Stimulated activated CD8-positive, alpha-beta memory T cell treated with anti-CD3 and anti-CD28 coated beads, Interleukin-7, amount 100 ng/mL, for 24 hours (primary cell): ENCODE measurements around the gene ITGAX.
A peak's percentile ranks its signal among the peaks of the same experiment; 100 is the strongest.
"Not testable (repeated sequence)": the region's sequence is repeated elsewhere in the genome, so short reads cannot be mapped to it uniquely, and the experiment has no call there.

ENCODE experiments used
- DNase-seq: peaks from one replicate; pipeline ENCODE4 v3.0.0-alpha.2; 2020; ENCODE audit warnings: low read depth

ITGAX gene

DNA sequence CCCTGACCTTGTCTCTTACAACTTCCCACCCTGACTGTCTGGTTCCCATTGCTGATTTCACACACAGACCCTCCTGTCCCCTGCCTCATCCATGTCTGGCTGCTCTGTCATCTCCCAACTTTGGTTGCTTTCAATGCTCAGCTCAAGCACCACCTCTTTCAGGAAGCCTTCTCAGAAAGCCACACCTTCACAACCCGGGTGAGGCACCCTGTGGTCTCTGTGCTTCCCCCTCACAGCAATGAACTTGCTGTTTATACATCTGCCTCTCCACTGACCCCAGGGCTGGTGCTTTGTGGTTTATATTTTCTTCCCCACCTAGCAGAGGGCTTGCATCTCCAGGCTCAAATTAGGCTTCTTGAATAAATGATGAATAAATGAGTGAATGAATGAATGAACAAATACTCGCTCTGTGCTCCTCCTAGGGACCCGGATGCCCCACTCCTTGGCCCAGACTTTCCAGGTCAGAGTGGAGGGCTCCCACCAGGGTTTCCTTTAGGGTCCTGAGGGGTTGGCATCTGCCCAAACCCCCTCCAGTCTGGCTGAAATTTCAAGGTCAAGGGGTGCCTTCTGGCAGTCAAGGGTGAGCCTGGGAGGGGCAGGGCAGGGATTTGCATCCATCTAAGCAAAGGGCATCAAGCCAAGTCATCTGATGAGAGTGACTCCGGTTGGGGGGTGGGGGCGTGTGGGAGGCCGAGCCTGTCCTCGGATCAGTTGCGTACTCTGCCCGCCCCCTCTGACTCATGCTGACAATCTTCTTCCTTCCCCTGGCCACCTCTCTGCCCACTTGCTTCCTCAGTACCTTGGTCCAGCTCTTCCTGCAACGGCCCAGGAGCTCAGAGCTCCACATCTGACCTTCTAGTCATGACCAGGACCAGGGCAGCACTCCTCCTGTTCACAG, at the start of gene ITGAX:
TSS of gene ITGAX (plus strand) at position 783 of the 898 bp plus-strand sequence. CDS start at position 862, 79 bp downstream.
- peak; percentile 43 for DNase-seq

DNA sequence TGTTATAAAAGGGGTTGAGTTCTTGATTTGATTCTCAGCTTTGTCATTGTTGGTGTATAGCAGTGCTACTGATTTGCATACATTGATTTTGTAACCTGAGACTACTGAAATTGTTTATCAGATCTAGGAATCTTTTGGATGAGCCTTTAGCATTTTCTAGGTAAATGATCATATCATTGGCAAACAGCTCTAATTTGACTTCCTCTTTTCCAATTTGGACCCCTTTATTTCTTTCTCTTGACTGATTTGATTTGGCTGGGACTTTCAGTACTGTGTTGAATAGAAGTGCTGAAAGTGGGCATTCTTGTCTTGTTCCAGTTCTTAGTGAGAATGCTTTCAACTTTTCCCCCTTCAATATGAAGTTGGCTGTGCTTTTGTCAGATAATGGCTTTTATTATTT, 49.8 kb upstream of the ITGAX start:
- DNase-seq, result no peak

DNA sequence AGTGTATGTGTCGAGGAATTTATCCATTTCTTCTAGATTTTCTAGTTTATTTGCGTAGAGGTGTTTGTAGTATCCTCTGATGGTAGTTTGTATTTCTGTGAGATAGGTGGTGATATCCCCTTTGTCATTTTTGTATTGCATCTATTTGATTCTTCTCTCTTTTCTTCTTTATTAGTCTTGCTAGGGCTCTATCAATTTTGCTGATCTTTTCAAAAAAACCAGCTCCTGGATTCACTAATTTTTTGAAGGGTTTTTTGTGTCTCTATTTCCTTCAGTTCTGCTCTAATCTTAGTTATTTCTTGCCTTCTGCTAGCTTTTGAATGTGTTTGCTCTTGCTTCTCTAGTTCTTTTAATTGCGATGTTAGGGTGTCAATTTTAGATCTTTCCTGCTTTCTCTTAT, 46.6 kb upstream of the ITGAX start:
- DNase-seq, result not testable (repeated sequence)

DNA sequence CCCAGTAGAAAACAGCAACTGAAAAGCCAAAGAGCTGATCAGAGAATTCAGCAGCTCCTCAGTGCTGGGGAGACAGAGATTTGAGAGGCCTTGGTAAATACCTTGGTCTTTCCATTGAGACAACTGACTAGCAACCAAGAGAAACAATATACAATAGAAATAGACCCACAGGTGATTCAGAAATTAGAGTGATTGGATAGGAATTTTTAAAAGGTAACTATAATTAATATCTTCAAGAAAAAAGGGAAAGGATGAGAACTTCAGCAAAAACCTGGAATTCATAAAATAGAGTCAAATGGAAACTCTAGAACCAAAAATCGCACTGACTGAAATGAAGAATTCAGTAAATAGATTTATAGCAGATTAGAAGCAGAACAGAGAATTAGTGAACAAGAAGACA, 32.5 kb upstream of the ITGAX start:
- no peak for DNase-seq

DNA sequence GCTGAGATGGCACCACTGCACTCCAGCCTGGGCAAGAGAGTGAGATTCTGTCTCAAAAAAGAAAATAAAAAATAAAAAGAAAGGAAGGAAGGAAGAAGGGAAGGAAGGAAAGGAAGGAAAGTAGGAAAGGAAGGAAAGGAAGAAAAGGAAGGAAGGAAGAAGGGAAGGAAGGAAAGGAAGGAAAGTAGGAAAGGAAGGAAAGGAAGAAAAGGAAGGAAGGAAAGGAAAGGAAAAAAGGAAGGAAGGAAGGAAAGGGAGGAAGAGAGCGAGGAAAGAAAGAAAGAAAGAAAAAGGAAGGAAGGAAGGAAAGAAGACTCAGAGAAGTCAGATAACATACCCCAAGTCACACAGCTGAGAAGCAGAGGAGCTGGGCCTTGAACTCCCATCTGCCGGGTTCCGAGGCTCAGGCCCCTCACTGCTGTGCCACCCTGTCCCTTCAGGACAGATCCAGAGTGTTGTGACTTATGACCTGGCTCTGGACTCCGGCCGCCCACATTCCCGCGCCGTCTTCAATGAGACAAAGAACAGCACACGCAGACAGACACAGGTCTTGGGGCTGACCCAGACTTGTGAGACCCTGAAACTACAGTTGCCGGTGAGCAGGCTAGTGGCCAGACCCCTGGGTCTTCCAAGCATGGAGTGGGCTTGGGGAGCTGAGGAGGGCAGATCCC, 30.9 kb upstream of the ITGAX start:
- no peak for DNase-seq

DNA sequence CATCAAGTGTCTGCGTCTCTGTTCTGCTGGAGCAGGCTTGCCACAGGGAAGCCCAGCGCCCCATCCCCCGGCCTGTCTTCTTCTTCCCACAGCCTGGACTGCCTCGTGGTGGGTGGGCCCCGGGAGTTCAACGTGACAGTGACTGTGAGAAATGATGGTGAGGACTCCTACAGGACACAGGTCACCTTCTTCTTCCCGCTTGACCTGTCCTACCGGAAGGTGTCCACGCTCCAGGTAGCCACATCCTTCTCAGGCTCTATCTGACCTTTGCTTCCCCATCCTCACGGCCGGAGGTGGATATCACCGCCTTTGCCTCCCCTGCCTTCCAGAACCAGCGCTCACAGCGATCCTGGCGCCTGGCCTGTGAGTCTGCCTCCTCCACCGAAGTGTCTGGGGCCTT, 29.8 kb upstream of the ITGAX start:
- no peak for DNase-seq

DNA sequence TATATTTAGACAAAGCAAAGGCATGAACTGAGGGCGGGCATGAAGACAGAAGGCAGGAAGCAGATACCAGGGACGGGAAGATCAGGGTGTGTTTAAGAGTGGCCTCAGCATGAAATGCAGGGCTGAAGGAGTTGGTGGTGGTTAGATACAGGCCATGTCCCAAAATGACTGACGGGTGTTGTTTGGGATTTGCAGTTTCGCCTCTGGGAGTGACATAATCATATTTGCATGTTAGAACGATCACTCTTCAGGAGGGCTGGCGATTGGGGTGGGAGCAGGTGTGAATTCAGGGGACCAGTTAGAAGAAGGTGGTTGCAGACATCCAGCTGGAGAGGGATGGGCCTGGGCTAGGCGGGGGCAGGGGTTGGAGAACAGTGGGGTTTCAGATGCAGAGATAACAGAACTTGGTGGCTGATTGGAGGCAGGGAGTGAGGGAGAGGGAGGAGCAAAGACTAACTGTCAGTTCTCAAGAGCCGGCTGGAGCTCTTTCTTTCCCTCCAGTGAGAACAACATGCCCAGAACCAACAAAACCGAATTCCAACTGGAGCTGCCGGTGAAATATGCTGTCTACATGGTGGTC, 27.2 kb upstream of the ITGAX start:
- DNase-seq, result no peak

DNA sequence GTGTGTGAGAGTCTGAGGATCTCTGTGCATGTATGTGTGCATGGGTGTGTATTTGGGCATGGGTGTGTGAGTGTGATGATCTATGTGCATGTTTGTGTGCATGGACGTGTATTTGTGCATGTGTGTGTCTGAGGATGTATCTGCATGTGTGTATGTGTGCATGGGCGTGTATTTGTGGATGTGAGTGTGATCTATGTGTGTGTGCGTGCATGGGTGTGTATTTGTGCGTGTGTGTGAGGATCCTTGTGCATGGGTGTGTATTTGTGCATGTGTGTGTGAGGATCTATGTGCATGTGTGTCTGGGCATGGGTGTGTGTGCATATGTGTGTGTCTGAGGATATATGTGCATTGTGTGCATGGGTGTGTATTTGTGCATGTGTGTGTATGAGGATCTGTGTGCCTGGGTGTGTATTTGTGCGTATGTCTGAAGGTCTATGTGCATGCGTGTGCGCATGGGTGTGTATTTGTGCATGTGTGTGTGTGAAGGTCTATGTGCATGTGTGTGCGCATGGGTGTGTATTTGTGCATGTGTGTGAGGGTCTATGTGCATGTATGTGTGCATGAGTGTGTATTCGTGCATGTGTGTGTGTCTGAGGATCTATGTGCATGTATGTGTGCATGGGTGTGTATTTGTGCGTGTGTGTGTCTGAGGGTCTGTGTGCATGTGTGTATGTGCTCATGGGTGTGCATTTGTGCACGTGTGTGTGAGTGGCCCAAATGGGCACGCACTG, 26.5 kb upstream of the ITGAX start:
- DNase-seq, result no peak

DNA sequence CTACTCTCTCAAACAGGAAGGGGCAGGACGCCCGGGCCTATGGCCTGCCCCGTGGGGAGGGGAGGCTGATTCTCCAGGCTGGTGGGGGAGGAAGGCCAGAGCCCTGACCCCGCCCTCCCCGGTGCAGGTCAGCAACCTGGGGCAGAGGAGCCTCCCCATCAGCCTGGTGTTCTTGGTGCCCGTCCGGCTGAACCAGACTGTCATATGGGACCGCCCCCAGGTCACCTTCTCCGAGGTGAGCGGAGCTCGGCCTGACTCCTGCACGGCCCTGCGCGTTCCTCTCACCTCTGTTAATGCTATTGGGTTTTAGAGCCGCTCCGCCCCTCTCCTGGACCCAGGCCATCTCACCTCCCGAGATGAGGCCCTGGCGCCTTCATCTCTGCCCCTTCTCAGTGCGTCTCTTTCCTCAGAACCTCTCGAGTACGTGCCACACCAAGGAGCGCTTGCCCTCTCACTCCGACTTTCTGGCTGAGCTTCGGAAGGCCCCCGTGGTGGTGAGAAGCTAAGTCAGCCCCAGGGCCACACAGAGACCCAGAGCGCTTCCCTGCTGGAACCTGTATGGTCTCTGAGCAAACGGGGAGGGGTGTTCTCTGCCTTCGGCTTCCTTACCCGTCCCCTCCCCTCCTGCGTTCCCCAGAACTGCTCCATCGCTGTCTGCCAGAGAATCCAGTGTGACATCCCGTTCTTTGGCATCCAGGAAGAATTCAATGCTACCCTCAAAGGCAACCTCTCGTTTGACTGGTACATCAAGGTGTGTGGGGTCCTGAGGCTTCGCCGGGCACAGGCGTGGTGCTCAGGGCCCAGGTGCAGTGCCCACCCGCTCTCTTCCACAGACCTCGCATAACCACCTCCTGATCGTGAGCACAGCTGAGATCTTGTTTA, 25.1 kb upstream of the ITGAX start:
- no peak for DNase-seq

DNA sequence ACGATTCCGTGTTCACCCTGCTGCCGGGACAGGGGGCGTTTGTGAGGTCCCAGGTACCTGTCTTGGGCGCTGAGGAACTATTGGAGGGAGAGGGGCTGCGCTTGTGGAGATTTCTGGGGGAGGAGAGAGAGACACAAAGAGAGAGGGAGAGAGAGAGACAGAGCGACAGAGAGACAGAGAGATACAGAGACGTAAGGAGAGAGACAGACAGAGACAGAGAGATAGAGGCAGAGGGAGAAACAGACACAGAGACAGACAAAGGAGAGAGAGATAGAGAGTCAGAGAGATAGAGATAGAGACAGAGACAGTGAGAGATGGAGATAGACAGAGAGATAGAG, 24.5 kb upstream of the ITGAX start:
- DNase-seq, result no peak

DNA sequence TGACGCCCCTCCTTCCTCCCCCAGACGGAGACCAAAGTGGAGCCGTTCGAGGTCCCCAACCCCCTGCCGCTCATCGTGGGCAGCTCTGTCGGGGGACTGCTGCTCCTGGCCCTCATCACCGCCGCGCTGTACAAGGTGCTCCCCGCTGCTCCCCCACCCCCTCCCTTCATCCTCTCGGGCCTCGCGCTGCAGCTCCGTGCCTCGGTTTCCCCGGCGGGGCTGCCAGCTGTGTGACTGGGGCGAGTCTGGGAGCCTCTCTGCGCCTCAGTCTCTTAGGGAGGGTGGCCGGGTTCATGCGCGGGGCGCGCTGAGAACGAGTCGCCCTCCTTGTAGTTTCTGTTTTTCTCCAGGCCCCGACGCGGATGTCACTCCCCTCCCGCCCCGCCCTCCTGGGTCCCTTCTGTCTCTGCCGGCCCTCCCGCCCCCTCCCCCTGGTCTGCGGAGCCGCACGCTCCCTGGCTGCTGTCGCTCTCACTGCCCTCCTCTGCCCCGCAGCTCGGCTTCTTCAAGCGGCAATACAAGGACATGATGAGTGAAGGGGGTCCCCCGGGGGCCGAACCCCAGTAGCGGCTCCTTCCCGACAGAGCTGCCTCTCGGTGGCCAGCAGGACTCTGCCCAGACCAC, 23.7 kb upstream of the ITGAX start:
- DNase-seq, result no peak

DNA sequence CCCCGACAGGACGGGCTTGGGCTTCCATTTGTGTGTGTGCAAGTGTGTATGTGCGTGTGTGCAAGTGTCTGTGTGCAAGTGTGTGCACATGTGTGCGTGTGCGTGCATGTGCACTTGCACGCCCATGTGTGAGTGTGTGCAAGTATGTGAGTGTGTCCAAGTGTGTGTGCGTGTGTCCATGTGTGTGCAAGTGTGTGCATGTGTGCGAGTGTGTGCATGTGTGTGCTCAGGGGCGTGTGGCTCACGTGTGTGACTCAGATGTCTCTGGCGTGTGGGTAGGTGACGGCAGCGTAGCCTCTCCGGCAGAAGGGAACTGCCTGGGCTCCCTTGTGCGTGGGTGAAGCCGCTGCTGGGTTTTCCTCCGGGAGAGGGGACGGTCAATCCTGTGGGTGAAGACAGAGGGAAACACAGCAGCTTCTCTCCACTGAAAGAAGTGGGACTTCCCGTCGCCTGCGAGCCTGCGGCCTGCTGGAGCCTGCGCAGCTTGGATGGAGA, 23.1 kb upstream of the ITGAX start:
- DNase-seq, result no peak

DNA sequence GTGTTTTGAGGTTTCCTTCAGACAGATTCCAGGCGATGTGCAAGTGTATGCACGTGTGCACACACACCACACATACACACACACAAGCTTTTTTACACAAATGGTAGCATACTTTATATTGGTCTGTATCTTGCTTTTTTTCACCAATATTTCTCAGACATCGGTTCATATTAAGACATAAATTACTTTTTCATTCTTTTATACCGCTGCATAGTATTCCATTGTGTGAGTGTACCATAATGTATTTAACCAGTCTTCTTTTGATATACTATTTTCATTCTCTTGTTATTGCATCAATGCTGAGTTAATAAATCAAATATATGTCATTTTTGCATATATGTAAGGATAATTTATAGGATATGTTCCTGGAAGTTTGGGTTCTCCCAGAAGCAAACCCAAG, 22.4 kb upstream of the ITGAX start:
- DNase-seq, result no peak

DNA sequence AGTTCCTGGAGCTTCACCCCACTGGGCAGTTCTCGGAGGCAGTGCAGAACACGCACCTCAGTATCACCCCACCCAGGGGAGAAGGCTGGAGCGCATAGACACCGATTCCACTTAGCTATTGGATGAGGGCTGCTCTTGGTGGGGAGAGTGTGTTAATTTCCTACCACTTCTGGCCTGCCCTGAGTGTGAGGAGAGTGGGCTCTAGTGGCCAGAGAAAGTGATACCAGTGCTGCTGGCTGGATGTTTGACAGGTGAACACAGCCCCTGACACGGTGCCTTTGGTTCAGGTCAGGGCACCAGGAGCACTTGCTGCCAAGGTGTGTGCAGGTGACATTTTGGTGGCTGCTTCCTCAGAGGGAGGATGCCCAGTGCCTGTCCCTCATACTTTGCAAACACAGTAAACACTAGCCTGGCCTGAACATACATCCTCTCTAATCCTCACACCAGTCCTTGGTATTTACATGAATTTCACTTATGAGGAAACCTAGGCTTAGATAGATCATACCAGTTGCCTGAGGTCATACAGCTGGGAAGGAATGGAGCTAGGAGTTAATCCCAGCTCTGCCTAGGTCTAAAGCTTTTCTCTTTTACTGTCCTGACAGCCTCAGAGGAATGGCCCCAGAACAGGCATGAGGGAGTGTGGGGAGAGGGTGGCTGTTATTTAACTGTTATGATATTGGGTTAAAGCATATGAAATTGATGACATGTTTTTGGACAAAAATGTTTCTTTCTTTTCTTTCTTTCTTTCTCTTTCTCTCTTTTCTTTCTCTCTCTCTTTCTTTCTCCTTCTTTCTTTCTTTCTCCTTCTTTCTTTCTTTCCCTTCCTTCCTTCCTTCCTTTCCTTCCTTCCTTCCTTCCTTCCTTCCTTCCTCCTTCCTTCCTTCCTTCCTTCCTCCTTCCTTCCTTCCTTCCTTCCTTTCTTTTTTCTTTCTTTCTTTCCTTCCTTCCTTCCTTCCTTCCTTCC, 21.0 kb upstream of the ITGAX start:
- DNase-seq, result no peak

DNA sequence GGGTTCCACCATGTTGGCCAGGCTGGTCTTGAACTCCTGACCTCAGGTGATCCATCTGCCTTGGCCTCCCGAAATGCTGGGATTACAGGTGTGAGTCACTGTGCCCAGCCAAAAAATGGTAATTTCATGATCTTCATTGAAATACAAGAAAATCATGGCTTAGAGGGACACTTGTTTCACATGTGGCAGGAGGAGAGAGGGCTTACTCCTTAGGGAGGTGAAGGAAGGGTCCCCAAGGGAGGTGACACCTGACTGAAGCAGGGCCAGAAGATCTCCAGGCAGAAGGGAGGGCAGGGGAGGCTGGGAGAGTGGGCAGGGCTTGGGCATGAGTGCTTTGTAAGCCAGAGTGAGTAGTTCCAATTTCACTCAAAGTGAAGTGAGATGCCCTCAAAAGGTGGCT, 20.0 kb upstream of the ITGAX start:
- no peak for DNase-seq

DNA sequence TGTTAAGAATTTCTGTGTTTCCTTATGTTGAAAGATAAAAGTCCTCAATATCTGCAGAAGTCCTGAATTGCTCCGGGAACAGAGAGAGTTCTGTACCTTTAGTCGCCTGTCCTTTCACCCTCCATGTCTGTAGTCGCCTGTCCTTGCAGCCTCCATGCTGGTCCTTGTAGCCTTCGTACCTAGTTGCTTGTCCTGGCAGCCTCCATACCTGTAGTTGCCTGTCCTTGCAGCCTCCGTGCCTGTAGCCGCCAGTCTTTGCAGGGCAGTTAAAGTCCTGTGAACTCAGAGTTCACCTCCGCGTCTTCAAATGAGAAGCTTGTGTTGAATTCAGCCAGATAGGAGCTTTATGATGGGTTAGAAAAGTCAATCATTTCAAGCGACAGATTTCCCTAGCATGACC, 19.5 kb upstream of the ITGAX start:
- DNase-seq, result no peak

DNA sequence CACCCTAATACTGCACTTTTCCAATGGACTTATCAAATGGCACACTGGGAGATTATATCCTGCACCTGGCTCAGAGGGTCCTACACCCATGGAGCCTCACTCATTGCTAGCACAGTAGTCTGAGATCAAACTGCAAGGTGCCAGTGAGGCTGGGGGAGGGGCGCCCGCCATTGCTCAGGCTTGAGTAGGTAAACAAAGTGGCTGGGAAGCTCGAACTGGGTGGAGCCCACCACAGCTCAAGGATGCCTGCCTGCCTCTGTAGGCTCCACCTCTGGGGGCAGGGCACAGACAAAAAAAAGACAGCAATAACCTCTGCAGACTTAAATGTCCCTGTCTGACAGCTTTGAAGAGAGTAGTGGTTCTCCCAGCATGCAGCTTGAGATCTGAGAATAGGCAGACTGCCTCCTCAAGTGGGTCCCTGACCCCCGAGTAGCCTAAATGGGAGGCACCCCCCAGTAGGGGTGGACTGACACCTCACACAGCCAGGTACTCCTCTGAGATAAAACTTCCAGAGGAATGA, 16.8 kb upstream of the ITGAX start:
- DNase-seq, result not testable (repeated sequence)

DNA sequence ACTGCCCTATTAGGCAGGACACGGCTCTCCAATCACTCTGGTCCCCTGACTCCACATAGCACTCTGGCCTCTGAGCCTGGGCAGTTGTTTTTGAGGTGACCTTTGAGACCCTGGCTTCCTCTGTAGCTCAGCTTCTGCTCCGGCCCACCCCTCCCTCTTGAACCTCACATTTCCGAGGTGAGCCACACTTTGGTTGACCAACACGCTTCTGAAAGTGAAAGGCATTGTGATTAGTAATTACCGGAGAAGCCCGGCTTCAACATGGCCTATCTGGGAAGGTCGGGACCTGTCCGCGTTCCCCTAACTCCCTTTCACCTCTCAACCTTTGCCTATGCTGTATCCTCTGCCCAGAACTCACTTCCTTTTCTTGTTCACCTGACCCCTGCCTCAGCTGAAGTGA, 10.3 kb upstream of the ITGAX start:
- no peak for DNase-seq

DNA sequence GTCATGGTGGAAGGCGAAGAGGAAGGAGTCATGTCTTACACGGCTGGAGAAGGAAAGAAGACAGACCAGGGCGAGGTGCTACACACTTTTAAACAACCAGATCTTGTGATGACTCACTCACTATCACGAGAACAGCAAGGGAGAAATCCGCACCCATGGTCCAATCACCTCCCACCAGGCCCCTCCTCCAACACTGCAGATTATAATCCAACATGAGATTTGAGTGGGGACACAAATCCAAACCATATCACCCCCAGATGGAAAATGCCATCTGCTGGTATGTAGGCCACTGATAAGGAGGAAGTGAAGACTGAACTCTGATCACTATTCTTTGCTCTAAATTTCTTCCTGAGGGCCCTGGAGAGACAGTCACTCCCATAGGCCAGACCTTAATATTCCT, 7.5 kb upstream of the ITGAX start:
- DNase-seq, result no peak

DNA sequence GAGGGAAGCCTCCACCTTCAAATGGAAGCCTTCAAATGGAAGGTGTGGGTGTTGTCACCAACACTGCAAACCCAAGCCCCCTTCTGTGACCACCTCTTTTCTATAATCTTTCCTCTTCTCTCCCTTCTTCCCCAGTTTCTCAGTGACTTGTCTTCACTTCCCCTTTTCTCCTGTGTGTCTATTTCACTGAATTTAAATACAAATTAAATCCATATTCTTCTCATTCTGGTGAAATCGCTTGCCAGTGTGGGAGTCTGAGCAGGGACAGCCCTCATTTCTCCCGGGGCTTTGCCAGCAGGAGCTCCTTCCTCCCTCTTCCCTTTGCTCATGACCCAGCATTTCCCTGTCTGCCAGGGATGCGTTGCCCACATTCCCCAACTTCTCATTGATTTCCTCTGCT, 6.4 kb upstream of the ITGAX start:
- DNase-seq, result no peak
